GM12892 (cell line): ENCODE data around the gene SLC13A3.

Source experiments
- POLR2A ChIP-seq: IDR thresholded peaks from 2 replicates; pipeline ENCODE4 v1.6.1; 2011; ENCODE audit warnings: low read depth, low read length, control low read depth
- POLR2AphosphoS5 ChIP-seq: IDR thresholded peaks from 2 replicates; pipeline ENCODE4 v1.6.1; 2011; ENCODE audit warnings: low read depth, low read length, control low read depth
- TAF1 ChIP-seq: IDR thresholded peaks from 2 replicates; pipeline ENCODE4 v1.6.1; 2011; ENCODE audit warnings: low read depth, mild to moderate bottlenecking, control low read depth, low read length, borderline replicate concordance

- no peak for TF ChIP-seq POLR2A
- TF ChIP-seq POLR2AphosphoS5 = no peak
- TF ChIP-seq TAF1 = no peak
Observed at GRCh38 chr20:46688151-46689081, 37.2 kb upstream of the SLC13A3 start.
